Hepatocyte (in vitro differentiated cells): Measurements from ENCODE around the gene NPIPB8. TPM values are rescaled to one million over a fixed set of nuclear protein-coding genes. Genes with fewer than 3 reads are reported as not detected.
A peak's percentile ranks its signal among the peaks of the same experiment; 100 is the strongest.
"Not testable (repeated sequence)": the region's sequence is repeated elsewhere in the genome, so short reads cannot be mapped to it uniquely, and the experiment has no call there.

ENCODE experiments used
- DNase-seq: peaks from one replicate; pipeline ENCODE4 v3.0.0-alpha.2; 2016; ENCODE audit warnings: low spot score
- H2AFZ ChIP-seq: fragments of 200-600 bp; sonication (generic); 2 replicates; pipeline ENCODE4 v1.6.0; 2016; ENCODE audit warnings: antibody characterized with exemption, mild to moderate bottlenecking
- H3K27ac ChIP-seq: fragments of 200-600 bp; sonication (generic); 2 replicates; pipeline ENCODE4 v1.5.1; 2016; ENCODE audit warnings: mild to moderate bottlenecking
- H3K27me3 ChIP-seq: fragments of 200-600 bp; sonication (generic); 2 replicates; pipeline ENCODE4 v1.6.1; 2016
- H3K36me3 ChIP-seq: fragments of 200-600 bp; sonication (generic); replicated peaks from 2 replicates; pipeline ENCODE4 v1.5.1; 2016; ENCODE audit warnings: low read depth; ENCODE audit not compliant: insufficient read depth
- H3K4me1 ChIP-seq: fragments of 200-600 bp; sonication (generic); 2 replicates; pipeline ENCODE4 v1.5.1; 2016; ENCODE audit warnings: mild to moderate bottlenecking, moderate library complexity; ENCODE audit not compliant: insufficient read depth
- H3K4me2 ChIP-seq: fragments of 200-600 bp; sonication (generic); 2 replicates; pipeline ENCODE4 v1.6.0; 2016
- H3K4me3 ChIP-seq: fragments of 200-600 bp; sonication (generic); 2 replicates; pipeline ENCODE4 v1.5.1; 2016; ENCODE audit warnings: mild to moderate bottlenecking
- H3K79me2 ChIP-seq: fragments of 200-600 bp; sonication (generic); 2 replicates; pipeline ENCODE4 v1.6.0; 2017; ENCODE audit warnings: mild to moderate bottlenecking
- H3K9me2 ChIP-seq: fragments of 200-600 bp; sonication (generic); replicated peaks from 2 replicates; pipeline ENCODE4 v1.6.0; 2017; ENCODE audit warnings: mild to moderate bottlenecking; ENCODE audit not compliant: insufficient read depth
- H3K9me3 ChIP-seq: fragments of 200-600 bp; sonication (generic); 2 replicates; pipeline ENCODE4 v1.5.1; 2016; ENCODE audit warnings: low read depth, mild to moderate bottlenecking
- H4K20me1 ChIP-seq: fragments of 200-600 bp; sonication (generic); 2 replicates; pipeline ENCODE4 v1.6.0; 2016; ENCODE audit warnings: mild to moderate bottlenecking; ENCODE audit not compliant: insufficient read depth, poor library complexity, severe bottlenecking
- EZH2 ChIP-seq: fragments of 200-600 bp; sonication (generic); IDR thresholded peaks from 2 replicates; pipeline ENCODE4 v1.6.1; 2016; ENCODE audit warnings: antibody characterized with exemption, mild to moderate bottlenecking, borderline replicate concordance
- EZH2phosphoT487 ChIP-seq: fragments of 200-600 bp; sonication (generic); IDR thresholded peaks from one replicate; pipeline ENCODE4 v1.6.1; 2018; ENCODE audit warnings: antibody characterized with exemption, mild to moderate bottlenecking, low read depth, moderate library complexity; ENCODE audit not compliant: unreplicated experiment, severe bottlenecking
- WGBS: methylation state at CpG from one replicate; pipeline ENCODE4 v1.1.6; 2016; ENCODE audit warnings: low lambda C conversion rate; ENCODE audit errors: missing lambda C conversion rate; 5-methylcytosine and 5-hydroxymethylcytosine counted together
- polyA plus RNA-seq: library from polyadenylated mRNA; unstranded; fragments of >200 nt; fragmentation: Nextera tagmentation; extraction: Ambion mirVana; gene quantifications from 2 replicates; pipeline ENCODE4 v1.2.1, GENCODE V29; 2016
- total RNA-seq: library from RNA; depleted of rRNA; stranded (reverse); fragments of >200 nt; gene quantifications from 2 replicates; pipeline ENCODE4 v1.2.3, GENCODE V29; 2014
- TF ChIP-seq, protein P1 (sequence below): fragments of 200-600 bp; sonication (generic); IDR thresholded peaks from 2 replicates; pipeline ENCODE4 v1.5.1; 2016; ENCODE audit warnings: antibody characterized with exemption, mild to moderate bottlenecking; ENCODE audit not compliant: poor library complexity

NPIPB8 gene
- total and polyA plus RNA-seq, 2 experiments from 2014 or later, result 0.47 TPM; not detected in 1

GRCh38 chr16:28596115-28596630 lies 41.7 kb upstream of the NPIPB8 start:
- Histone ChIP-seq H3K9me3 (no peaks in the 10 kb centered on the region), H3K27ac (peak overlapping the region; percentile 49), H3K9me2 (no peaks in the 10 kb centered on the region), H3K27me3 (no peaks in the 10 kb centered on the region), H3K4me3 (no peak overlapping the region), H3K36me3 (no peaks in the 10 kb centered on the region), H3K4me1 (peaks cover 11% of the 10 kb centered on the region), H2AFZ (no peak overlapping the region), H4K20me1 (no peaks in the 10 kb centered on the region), H3K4me2 (no peak overlapping the region), H3K79me2 (no peaks in the 10 kb centered on the region)
- DNase-seq, result no peak
- 85% methylated on average over 8 of the region's 8 CpGs for WGBS
- TF ChIP-seq EZH2phosphoT487 (no peak), EZH2 (no peak)
- TF ChIP-seq, protein P1, sequence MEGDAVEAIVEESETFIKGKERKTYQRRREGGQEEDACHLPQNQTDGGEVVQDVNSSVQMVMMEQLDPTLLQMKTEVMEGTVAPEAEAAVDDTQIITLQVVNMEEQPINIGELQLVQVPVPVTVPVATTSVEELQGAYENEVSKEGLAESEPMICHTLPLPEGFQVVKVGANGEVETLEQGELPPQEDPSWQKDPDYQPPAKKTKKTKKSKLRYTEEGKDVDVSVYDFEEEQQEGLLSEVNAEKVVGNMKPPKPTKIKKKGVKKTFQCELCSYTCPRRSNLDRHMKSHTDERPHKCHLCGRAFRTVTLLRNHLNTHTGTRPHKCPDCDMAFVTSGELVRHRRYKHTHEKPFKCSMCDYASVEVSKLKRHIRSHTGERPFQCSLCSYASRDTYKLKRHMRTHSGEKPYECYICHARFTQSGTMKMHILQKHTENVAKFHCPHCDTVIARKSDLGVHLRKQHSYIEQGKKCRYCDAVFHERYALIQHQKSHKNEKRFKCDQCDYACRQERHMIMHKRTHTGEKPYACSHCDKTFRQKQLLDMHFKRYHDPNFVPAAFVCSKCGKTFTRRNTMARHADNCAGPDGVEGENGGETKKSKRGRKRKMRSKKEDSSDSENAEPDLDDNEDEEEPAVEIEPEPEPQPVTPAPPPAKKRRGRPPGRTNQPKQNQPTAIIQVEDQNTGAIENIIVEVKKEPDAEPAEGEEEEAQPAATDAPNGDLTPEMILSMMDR, result no peak

- DNase-seq, result peak; percentile 76
- Histone ChIP-seq H3K4me2 (peak within 1 kb of the TSS; percentile 14), H3K36me3 (no peaks in the 10 kb centered on the region), H4K20me1 (no peaks in the 10 kb centered on the region), H3K27me3 (no peaks in the 10 kb centered on the region), H3K79me2 (no peaks in the 10 kb centered on the region), H3K9me2 (no peaks in the 10 kb centered on the region), H2AFZ (no peak within 1 kb of the TSS), H3K27ac (peak within 1 kb of the TSS; percentile 57), H3K4me1 (peaks cover 11% of the 10 kb centered on the region), H3K4me3 (no peak within 1 kb of the TSS), H3K9me3 (no peaks in the 10 kb centered on the region)
- 22% methylated on average over 11 of the region's 11 CpGs for WGBS
- TF ChIP-seq EZH2phosphoT487, result no peak
- TF ChIP-seq, protein P1, result no peak
- TF ChIP-seq EZH2, result no peak
These were observed 40.8 kb upstream of the NPIPB8 start, which contains the start of gene SULT1A2 for GRCh38 chr16:28596840-28597691. TSS of gene SULT1A2 (minus strand) at chr16:28597050. CDS start at chr16:28595930, 1,120 bp downstream.

GRCh38 chr16:28597692-28598261 lies 40.1 kb upstream of the NPIPB8 start:
- Histone ChIP-seq H3K36me3 (no peaks in the 10 kb centered on the region), H3K4me1 (peaks cover 11% of the 10 kb centered on the region), H4K20me1 (no peaks in the 10 kb centered on the region), H3K27me3 (no peaks in the 10 kb centered on the region), H3K4me3 (no peak overlapping the region), H3K4me2 (no peak overlapping the region), H3K9me2 (no peaks in the 10 kb centered on the region), H3K27ac (peak overlapping the region; percentile 57), H3K79me2 (no peaks in the 10 kb centered on the region), H2AFZ (no peak overlapping the region), H3K9me3 (no peaks in the 10 kb centered on the region)
- peak; percentile 38 for DNase-seq
- TF ChIP-seq EZH2, result no peak
- TF ChIP-seq EZH2phosphoT487, result no peak
- TF ChIP-seq, protein P1, result no peak
- WGBS, result 56% methylated on average over 9 of the region's 9 CpGs

GRCh38 chr16:28599377-28600285 lies 38.2 kb upstream of the NPIPB8 start:
- no CpG with 5 or more reads among the region's 17 CpGs for WGBS
- not testable (repeated sequence) for H3K79me2 ChIP-seq

GRCh38 chr16:28600965-28601364 lies 36.9 kb upstream of the NPIPB8 start:
- no CpG with 5 or more reads among the region's 20 CpGs for WGBS
- H4K20me1 ChIP-seq, H3K27ac ChIP-seq, H3K27me3 ChIP-seq, H2AFZ ChIP-seq, H3K4me3 ChIP-seq, DNase-seq, H3K79me2 ChIP-seq, H3K9me2 ChIP-seq, H3K36me3 ChIP-seq, H3K9me3 ChIP-seq, H3K4me2 ChIP-seq: not testable (repeated sequence)
- peaks cover 11% of the 10 kb centered on the region for H3K4me1 ChIP-seq

More at GRCh38 chr16:28599377-28600285, 38.2 kb upstream of the NPIPB8 start:
- H3K36me3 ChIP-seq, H3K4me3 ChIP-seq, H2AFZ ChIP-seq, H3K27me3 ChIP-seq, H3K27ac ChIP-seq, H3K9me2 ChIP-seq, DNase-seq, H3K9me3 ChIP-seq, H3K4me2 ChIP-seq, H4K20me1 ChIP-seq: not testable (repeated sequence)
- H3K4me1 ChIP-seq, result peaks cover 11% of the 10 kb centered on the region
